ENCODE measurements around the gene DIAPH2. TPM values are rescaled to one million over a fixed set of nuclear protein-coding genes. Genes with fewer than 3 reads are reported as not detected.

Gene DIAPH2
- total RNA-seq, 1 donor from 2014 or later, result 18.9 TPM

GRCh38 chrX:97266406-97267121 is 581.9 kb downstream of the DIAPH2 start:
- Mint-ChIP-seq H3K4me1 (ENCODE audit: unreplicated experiment) (peaks cover 29% of the 10 kb centered on the region), H3K27me3 (no peaks in the 10 kb centered on the region), H3K27ac (no peak overlapping the region), H3K4me3 (no peak overlapping the region), H3K9me3 (no peaks in the 10 kb centered on the region), H3K36me3 (no peaks in the 10 kb centered on the region)
- no peak for DNase-seq (ENCODE audit: extremely low spot score, unreplicated experiment)
- TF ChIP-seq, protein P1, sequence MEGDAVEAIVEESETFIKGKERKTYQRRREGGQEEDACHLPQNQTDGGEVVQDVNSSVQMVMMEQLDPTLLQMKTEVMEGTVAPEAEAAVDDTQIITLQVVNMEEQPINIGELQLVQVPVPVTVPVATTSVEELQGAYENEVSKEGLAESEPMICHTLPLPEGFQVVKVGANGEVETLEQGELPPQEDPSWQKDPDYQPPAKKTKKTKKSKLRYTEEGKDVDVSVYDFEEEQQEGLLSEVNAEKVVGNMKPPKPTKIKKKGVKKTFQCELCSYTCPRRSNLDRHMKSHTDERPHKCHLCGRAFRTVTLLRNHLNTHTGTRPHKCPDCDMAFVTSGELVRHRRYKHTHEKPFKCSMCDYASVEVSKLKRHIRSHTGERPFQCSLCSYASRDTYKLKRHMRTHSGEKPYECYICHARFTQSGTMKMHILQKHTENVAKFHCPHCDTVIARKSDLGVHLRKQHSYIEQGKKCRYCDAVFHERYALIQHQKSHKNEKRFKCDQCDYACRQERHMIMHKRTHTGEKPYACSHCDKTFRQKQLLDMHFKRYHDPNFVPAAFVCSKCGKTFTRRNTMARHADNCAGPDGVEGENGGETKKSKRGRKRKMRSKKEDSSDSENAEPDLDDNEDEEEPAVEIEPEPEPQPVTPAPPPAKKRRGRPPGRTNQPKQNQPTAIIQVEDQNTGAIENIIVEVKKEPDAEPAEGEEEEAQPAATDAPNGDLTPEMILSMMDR (conservative IDR thresholded peaks at IDR 0.05), result no peak

DNA sequence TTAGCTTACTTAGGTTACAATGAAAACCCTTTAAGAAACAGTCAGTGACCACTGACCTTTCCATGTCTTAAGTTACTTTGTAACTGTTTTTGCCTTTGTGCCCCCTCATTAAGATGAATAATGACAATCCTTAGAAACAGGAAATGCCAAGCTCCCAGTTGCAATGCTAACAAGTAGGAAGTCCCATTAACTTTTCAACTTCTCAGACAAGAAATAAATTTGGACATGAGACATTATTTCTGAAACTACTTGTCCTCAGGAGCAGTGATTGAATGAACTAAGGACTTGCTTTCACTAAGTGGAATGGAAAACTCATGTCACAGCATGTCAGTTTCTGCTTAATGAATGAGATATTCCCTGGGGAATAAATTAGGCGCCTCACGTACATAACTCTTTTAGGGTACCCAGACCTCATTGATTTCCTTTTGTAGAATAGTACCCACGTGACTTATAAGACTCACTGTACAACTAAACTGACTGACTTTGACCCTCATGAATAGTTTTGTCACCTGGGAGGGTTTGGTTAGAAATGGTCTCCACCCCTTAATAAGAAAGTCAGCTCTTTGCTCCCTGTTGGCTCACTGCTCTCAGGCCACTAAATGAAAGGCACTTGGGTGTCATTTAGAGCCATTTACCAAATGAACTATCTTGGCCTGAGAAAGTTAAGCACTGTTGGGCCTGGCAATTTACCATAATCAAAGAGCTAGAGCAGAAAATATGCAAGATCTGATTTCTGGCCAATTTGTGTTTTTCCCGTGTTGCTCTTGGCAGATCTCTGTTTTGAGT is 582.9 kb downstream of the DIAPH2 start:
- H3K36me3 Mint-ChIP-seq, result no peaks in the 10 kb centered on the region
- H3K4me3 Mint-ChIP-seq, result no peak overlapping the region
- no peak for DNase-seq (ENCODE audit: extremely low spot score, unreplicated experiment)
- no peaks in the 10 kb centered on the region for H3K27me3 Mint-ChIP-seq
- no peaks in the 10 kb centered on the region for H3K9me3 Mint-ChIP-seq
- H3K4me1 Mint-ChIP-seq (ENCODE audit: unreplicated experiment), result peaks cover 29% of the 10 kb centered on the region
- TF ChIP-seq, protein P1 (conservative IDR thresholded peaks at IDR 0.05), result no peak
- no peak overlapping the region for H3K27ac Mint-ChIP-seq

DNA sequence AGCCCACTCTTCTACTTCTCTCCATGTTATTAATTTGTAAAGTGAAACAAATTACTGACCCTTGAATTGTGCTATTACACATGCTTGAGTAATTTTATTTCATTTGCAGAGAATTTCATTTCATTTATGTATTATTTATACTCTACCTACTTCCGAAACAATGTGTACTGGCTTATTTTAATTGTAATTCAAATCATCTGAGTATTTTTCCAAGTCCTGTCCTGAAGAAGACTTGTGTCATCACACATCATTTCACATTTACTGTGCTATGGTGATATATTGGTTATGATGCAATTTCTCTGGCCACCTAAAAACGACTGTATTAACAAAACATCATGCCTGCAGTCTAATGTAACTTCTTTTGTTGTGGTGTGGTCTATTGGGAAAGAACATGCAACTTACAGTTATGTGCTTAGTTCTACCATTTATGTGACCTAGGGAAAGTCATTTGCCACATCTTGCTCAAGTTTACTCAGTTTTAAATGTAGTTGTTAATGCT is 583.6 kb downstream of the DIAPH2 start:
- H3K36me3 Mint-ChIP-seq, result peaks cover under 1% of the 10 kb centered on the region
- H3K27me3 Mint-ChIP-seq, result no peaks in the 10 kb centered on the region
- H3K4me1 Mint-ChIP-seq (ENCODE audit: unreplicated experiment), result peaks cover 29% of the 10 kb centered on the region
- no peaks in the 10 kb centered on the region for H3K9me3 Mint-ChIP-seq
- no peak for DNase-seq (ENCODE audit: extremely low spot score, unreplicated experiment)
- no peak overlapping the region for H3K4me3 Mint-ChIP-seq
- H3K27ac Mint-ChIP-seq, result no peak overlapping the region
- TF ChIP-seq, protein P1 (conservative IDR thresholded peaks at IDR 0.05), result no peak

GRCh38 chrX:97284531-97284930 is 599.9 kb downstream of the DIAPH2 start:
- no peaks in the 10 kb centered on the region for H3K27me3 Mint-ChIP-seq
- no peaks in the 10 kb centered on the region for H3K9me3 Mint-ChIP-seq
- no peak for DNase-seq (ENCODE audit: extremely low spot score, unreplicated experiment)
- no peak overlapping the region for H3K27ac Mint-ChIP-seq
- TF ChIP-seq, protein P1 (conservative IDR thresholded peaks at IDR 0.05), result no peak
- peaks cover 6% of the 10 kb centered on the region for H3K36me3 Mint-ChIP-seq
- H3K4me1 Mint-ChIP-seq (ENCODE audit: unreplicated experiment), result no peaks in the 10 kb centered on the region
- no peak overlapping the region for H3K4me3 Mint-ChIP-seq

GRCh38 chrX:97290199-97290598 is 605.6 kb downstream of the DIAPH2 start:
- Mint-ChIP-seq H3K4me3 (no peak overlapping the region), H3K27ac (no peak overlapping the region), H3K27me3 (no peaks in the 10 kb centered on the region), H3K9me3 (no peaks in the 10 kb centered on the region), H3K4me1 (ENCODE audit: unreplicated experiment) (peaks cover 9% of the 10 kb centered on the region), H3K36me3 (peaks cover 4% of the 10 kb centered on the region)
- DNase-seq (ENCODE audit: extremely low spot score, unreplicated experiment), result no peak
- TF ChIP-seq, protein P1 (conservative IDR thresholded peaks at IDR 0.05), result no peak

Data from type B pancreatic cell (in vitro differentiated cells).